OCI-LY1 (cell line): ENCODE results near the gene PLD6.

Experiments used
- EZH2 ChIP-seq: fragments of 200-600 bp; sonication (generic), shearing (Covaris generic); IDR thresholded peaks from 2 replicates; pipeline ENCODE4 v1.8.0; 2017; ENCODE audit warnings: borderline replicate concordance, mixed run types, mild to moderate bottlenecking, antibody characterized with exemption, low read length, moderate library complexity, mixed read lengths
- TF ChIP-seq, protein P1 (sequence below): fragments of 200-600 bp; sonication (generic), shearing (Covaris generic); IDR thresholded peaks from 2 replicates; pipeline ENCODE4 v1.5.1; 2017; ENCODE audit warnings: mild to moderate bottlenecking, antibody characterized with exemption, low read length, moderate library complexity, mixed read lengths

DNA sequence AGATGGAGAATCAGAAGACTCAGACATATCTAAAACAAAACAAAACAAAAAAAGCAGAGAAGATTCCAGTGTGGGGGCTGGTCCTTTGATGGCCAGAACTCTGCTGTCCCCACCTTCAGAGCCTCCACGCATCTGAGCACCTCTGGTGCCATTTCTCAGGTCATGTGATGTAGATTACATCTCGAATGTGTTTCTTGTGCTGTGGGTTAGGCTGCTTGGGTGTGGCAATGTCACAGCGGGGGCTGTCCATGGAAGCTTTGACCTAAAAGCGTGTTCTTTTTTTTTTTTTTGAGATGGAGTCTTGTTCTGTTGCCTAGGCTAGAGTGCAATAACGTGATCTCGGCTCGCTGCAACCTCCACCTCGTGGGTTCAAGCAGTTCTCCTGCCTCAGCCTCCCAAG, 51.2 kb downstream of the PLD6 start:
- TF ChIP-seq, protein P1, sequence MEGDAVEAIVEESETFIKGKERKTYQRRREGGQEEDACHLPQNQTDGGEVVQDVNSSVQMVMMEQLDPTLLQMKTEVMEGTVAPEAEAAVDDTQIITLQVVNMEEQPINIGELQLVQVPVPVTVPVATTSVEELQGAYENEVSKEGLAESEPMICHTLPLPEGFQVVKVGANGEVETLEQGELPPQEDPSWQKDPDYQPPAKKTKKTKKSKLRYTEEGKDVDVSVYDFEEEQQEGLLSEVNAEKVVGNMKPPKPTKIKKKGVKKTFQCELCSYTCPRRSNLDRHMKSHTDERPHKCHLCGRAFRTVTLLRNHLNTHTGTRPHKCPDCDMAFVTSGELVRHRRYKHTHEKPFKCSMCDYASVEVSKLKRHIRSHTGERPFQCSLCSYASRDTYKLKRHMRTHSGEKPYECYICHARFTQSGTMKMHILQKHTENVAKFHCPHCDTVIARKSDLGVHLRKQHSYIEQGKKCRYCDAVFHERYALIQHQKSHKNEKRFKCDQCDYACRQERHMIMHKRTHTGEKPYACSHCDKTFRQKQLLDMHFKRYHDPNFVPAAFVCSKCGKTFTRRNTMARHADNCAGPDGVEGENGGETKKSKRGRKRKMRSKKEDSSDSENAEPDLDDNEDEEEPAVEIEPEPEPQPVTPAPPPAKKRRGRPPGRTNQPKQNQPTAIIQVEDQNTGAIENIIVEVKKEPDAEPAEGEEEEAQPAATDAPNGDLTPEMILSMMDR = no peak
- no peak for TF ChIP-seq EZH2
